IMR-90 (cell line): ENCODE measurements around the gene MEGF6. TPM values are rescaled to one million over a fixed set of nuclear protein-coding genes. Genes with fewer than 3 reads are reported as not detected.

ENCODE experiments used
- ATAC-seq: fragments of 200-7000 bp; cut with Tn5 transposase; 2 replicates; pipeline ENCODE4 v1.9.1; 2020; ENCODE audit warnings: low read depth, mild to moderate bottlenecking, moderate library complexity
- BruUV-seq: library from RNA; stranded (reverse); fragments of 400-500 nt; replicated peaks from 2 replicates; lab custom pipeline; 2021; lab: Mats Ljungman, UMichigan
- CTCF ChIA-PET: fragments of 300-600 bp; formaldehyde crosslinking; extraction: SDS; loops from one replicate; lab custom pipeline; 2021; ENCODE audit warnings: antibody characterized with exemption; lab: Yijun Ruan, JAX
- POLR2A ChIA-PET: fragments of 300-600 bp; sonication (Branson Sonifier 250); formaldehyde crosslinking; loops from one replicate; lab custom pipeline; 2022; ENCODE audit warnings: antibody characterized with exemption; ENCODE audit not compliant: unreplicated experiment; lab: Charles Lee
- DNase-seq: peaks from one replicate; pipeline ENCODE4 v3.0.0; 2013
- H2AFZ ChIP-seq: replicated peaks from 2 replicates; pipeline ENCODE3; 2013; ENCODE audit warnings: low read length, mild to moderate bottlenecking; ENCODE audit not compliant: poor library complexity
- H2AK5ac ChIP-seq: 2 replicates; pipeline ENCODE4 v1.6.1; 2013; ENCODE audit warnings: low read depth, low read length, inconsistent platforms
- H2AK9ac ChIP-seq: replicated peaks from 2 replicates; pipeline ENCODE3; 2013; ENCODE audit warnings: mild to moderate bottlenecking, low read depth, low read length, moderate library complexity; ENCODE audit not compliant: poor library complexity
- H2BK120ac ChIP-seq: 2 replicates; pipeline ENCODE4 v1.6.1; 2013; ENCODE audit warnings: low read depth, low read length, inconsistent platforms
- H2BK15ac ChIP-seq: 3 replicates; pipeline ENCODE4 v1.6.1; 2013; ENCODE audit warnings: low read depth, low read length, inconsistent platforms
- H2BK20ac ChIP-seq: 2 replicates; pipeline ENCODE4 v1.6.1; 2013; ENCODE audit warnings: low read depth, mild to moderate bottlenecking, inconsistent platforms, low read length, moderate library complexity
- H2BK5ac ChIP-seq: 2 replicates; pipeline ENCODE4 v1.6.1; 2013; ENCODE audit warnings: mild to moderate bottlenecking, low read depth, low read length, inconsistent platforms; ENCODE audit not compliant: poor library complexity, severe bottlenecking
- H3K14ac ChIP-seq: replicated peaks from 2 replicates; pipeline ENCODE4 v1.6.1; 2013; ENCODE audit warnings: low read depth, low read length, inconsistent platforms
- H3K18ac ChIP-seq: 2 replicates; pipeline ENCODE4 v1.6.1; 2013; ENCODE audit warnings: low read depth, low read length, control low read depth
- H3K23ac ChIP-seq: 2 replicates; pipeline ENCODE4 v1.6.1; 2013; ENCODE audit warnings: low read depth, low read length, inconsistent platforms
- H3K27ac ChIP-seq: 2 replicates; pipeline ENCODE4 v1.5.1; 2013; ENCODE audit warnings: mild to moderate bottlenecking, control low read depth, low read length; ENCODE audit not compliant: insufficient read depth
- H3K27me3 ChIP-seq: 2 replicates; pipeline ENCODE4 v1.6.1; 2013; ENCODE audit warnings: low read length; ENCODE audit not compliant: control insufficient read depth, insufficient read depth
- H3K36me3 ChIP-seq: 2 replicates; pipeline ENCODE4 v1.6.1; 2013; ENCODE audit warnings: low read length, mixed read lengths; ENCODE audit not compliant: control insufficient read depth, insufficient read depth
- H3K4ac ChIP-seq: 2 replicates; pipeline ENCODE4 v1.6.1; 2013; ENCODE audit warnings: low read depth, low read length, inconsistent platforms
- H3K4me1 ChIP-seq: 2 replicates; pipeline ENCODE4 v1.6.1; 2013; ENCODE audit warnings: low read length, mixed read lengths; ENCODE audit not compliant: control insufficient read depth, insufficient read depth
- H3K4me2 ChIP-seq: 2 replicates; pipeline ENCODE4 v1.6.1; 2013; ENCODE audit warnings: low read depth, mild to moderate bottlenecking, control low read depth, low read length, moderate library complexity
- H3K4me3 ChIP-seq: 2 replicates; pipeline ENCODE4 v1.5.1; 2013; ENCODE audit warnings: low read depth, mild to moderate bottlenecking, control low read depth, low read length, moderate library complexity; ENCODE audit not compliant: insufficient read depth
- H3K56ac ChIP-seq: 2 replicates; pipeline ENCODE4 v1.6.1; 2013; ENCODE audit warnings: low read length, inconsistent platforms; ENCODE audit not compliant: insufficient read depth; ENCODE audit errors: extremely low read depth
- H3K79me1 ChIP-seq, 2 experiments: 2 replicates each; pipeline ENCODE4 v1.6.1; 2013; ENCODE audit warnings: low read length in 2 of 2, inconsistent platforms in 1 of 2, low read depth in 1 of 2
- H3K9ac ChIP-seq: 2 replicates; pipeline ENCODE4 v1.6.1; 2013; ENCODE audit warnings: low read depth, low read length, control low read depth
- H3K9me1 ChIP-seq: 2 replicates; pipeline ENCODE4 v1.6.1; 2013; ENCODE audit warnings: low read length, inconsistent platforms; ENCODE audit not compliant: insufficient read depth
- H3K9me3 ChIP-seq: 2 replicates; pipeline ENCODE4 v1.6.1; 2013; ENCODE audit warnings: low read length; ENCODE audit not compliant: control insufficient read depth, insufficient read depth
- H4K20me1 ChIP-seq: 2 replicates; pipeline ENCODE4 v1.6.1; 2013; ENCODE audit warnings: low read length, inconsistent platforms; ENCODE audit not compliant: insufficient read depth
- H4K5ac ChIP-seq: 2 replicates; pipeline ENCODE4 v1.6.1; 2013; ENCODE audit warnings: mild to moderate bottlenecking, low read depth, low read length, control low read depth
- H4K8ac ChIP-seq, 2 experiments: 2 replicates each; pipeline ENCODE4 v1.6.1; 2013; ENCODE audit warnings: low read depth in 2 of 2, low read length in 2 of 2, control low read depth in 1 of 2, inconsistent platforms in 1 of 2
- H4K91ac ChIP-seq: 2 replicates; pipeline ENCODE4 v1.6.1; 2013; ENCODE audit warnings: low read depth, low read length, inconsistent platforms; ENCODE audit not compliant: insufficient read depth
- BHLHE40 ChIP-seq: fragments of 150-350 bp; IDR thresholded peaks from 2 replicates; pipeline ENCODE4 v1.6.1; 2016; ENCODE audit warnings: mild to moderate bottlenecking, low read depth, low read length
- CEBPB ChIP-seq: IDR thresholded peaks from 2 replicates; pipeline ENCODE4 v1.6.1; 2012; ENCODE audit warnings: low read depth, low read length, improper control_type of control experiment
- CHD1 ChIP-seq: IDR thresholded peaks from 2 replicates; pipeline ENCODE4 v1.6.1; 2012; ENCODE audit warnings: low read depth, low read length, improper control_type of control experiment
- CTCF ChIP-seq: conservative IDR thresholded peaks from 2 replicates; pipeline ENCODE4 v1.5.1; 2012; ENCODE audit warnings: mild to moderate bottlenecking, low read depth, low read length, improper control_type of control experiment
- FOS ChIP-seq: fragments of 150-350 bp; IDR thresholded peaks from 2 replicates; pipeline ENCODE4 v1.6.1; 2016; ENCODE audit warnings: low read depth, low read length
- MAFK ChIP-seq: IDR thresholded peaks from 2 replicates; pipeline ENCODE4 v1.6.1; 2012; ENCODE audit warnings: low read depth, low read length, improper control_type of control experiment
- MAZ ChIP-seq: IDR thresholded peaks from 2 replicates; pipeline ENCODE4 v1.6.1; 2012; ENCODE audit warnings: low read depth, mild to moderate bottlenecking, low read length, improper control_type of control experiment, moderate library complexity, borderline replicate concordance
- MXI1 ChIP-seq: IDR thresholded peaks from 2 replicates; pipeline ENCODE4 v1.6.1; 2012; ENCODE audit warnings: low read depth, mild to moderate bottlenecking, low read length, moderate library complexity, borderline replicate concordance
- NFE2L2 ChIP-seq: fragments of 150-350 bp; IDR thresholded peaks from 2 replicates; pipeline ENCODE4 v1.6.1; 2016; ENCODE audit warnings: low read depth, mild to moderate bottlenecking, low read length
- POLR2A ChIP-seq: IDR thresholded peaks from 2 replicates; pipeline ENCODE4 v1.6.1; 2012; ENCODE audit warnings: mild to moderate bottlenecking, low read depth, low read length
- RAD21 ChIP-seq: IDR thresholded peaks from 2 replicates; pipeline ENCODE4 v1.6.1; 2012; ENCODE audit warnings: low read length, improper control_type of control experiment
- RCOR1 ChIP-seq: IDR thresholded peaks from 2 replicates; pipeline ENCODE4 v1.6.1; 2012; ENCODE audit warnings: mild to moderate bottlenecking, low read length, improper control_type of control experiment; ENCODE audit not compliant: insufficient replicate concordance
- RFX5 ChIP-seq: IDR thresholded peaks from 2 replicates; pipeline ENCODE4 v1.8.0; 2012; ENCODE audit warnings: low read depth, mild to moderate bottlenecking, low read length, moderate library complexity
- SMC3 ChIP-seq: fragments of 150-350 bp; IDR thresholded peaks from 2 replicates; pipeline ENCODE4 v1.6.1; 2016; ENCODE audit warnings: low read depth, mild to moderate bottlenecking, antibody characterized with exemption, low read length, moderate library complexity
- USF2 ChIP-seq: fragments of 150-350 bp; IDR thresholded peaks from 2 replicates; pipeline ENCODE4 v1.6.1; 2017; ENCODE audit warnings: mild to moderate bottlenecking, antibody characterized with exemption, low read length, low read depth
- WGBS, 2 experiments: methylation state at CpG; one replicate each; pipeline versions ENCODE4 v1.1.5 to v1.1.7; 2013; ENCODE audit warnings: missing lambda C conversion rate in 2 of 2; ENCODE audit not compliant: insufficient read length in 1 of 2; ENCODE audit errors: extremely low coverage in 2 of 2; 5-methylcytosine and 5-hydroxymethylcytosine counted together
- dilution Hi-C: fragments of 300-500 bp; cut with HindIII; formaldehyde crosslinking; loops from one replicate; pipeline ENCODE4 v1.14.3; 2018; ENCODE audit warnings: low sequenced_read_pairs; ENCODE audit not compliant: unreplicated experiment
- in situ Hi-C: fragments of 300-500 bp; cut with MboI; formaldehyde crosslinking; loops from 3 replicates; pipeline ENCODE4 v1.14.3; 2019; ENCODE audit warnings: low sequenced_read_pairs, inconsistent platforms, mixed read lengths
- intact Hi-C: fragments of 100-400 bp; cut with micrococcal nuclease; formaldehyde crosslinking; loops from 2 replicates; pipeline ENCODE4 v1.10.0; 2022
- polyA plus RNA-seq, 3 experiments: library from polyadenylated mRNA; depleted of rRNA; stranded (reverse); fragments of >200 nt; gene quantifications; 2 replicates each; pipeline ENCODE4 v1.2.3, GENCODE V29; 2012; ENCODE audit warnings: low replicate concordance in 1 of 3
- total RNA-seq: library from RNA; depleted of rRNA; stranded (reverse); fragments of >200 nt; gene quantifications from 2 replicates; pipeline ENCODE4 v1.2.3, GENCODE V29; 2012
- TF ChIP-seq, protein P1 (sequence below): fragments of 150-350 bp; IDR thresholded peaks from 2 replicates; pipeline ENCODE4 v1.6.1; 2016; ENCODE audit warnings: low read depth, mild to moderate bottlenecking, low read length, moderate library complexity, borderline replicate concordance

Gene MEGF6
- total and polyA plus RNA-seq, 2 of the 4 experiments (the other 2 are of a cell fraction): 0.72 to 4.1 TPM

GRCh38 chr1:3638027-3638426, 26.7 kb upstream of the MEGF6 start:
- no peak overlapping the region for H3K4me2 ChIP-seq
- H3K14ac ChIP-seq: no peak overlapping the region
- in situ Hi-C loops (no loop called here), intact Hi-C loops (no loop called here), dilution Hi-C loops (no loop called here)
- H3K27me3 ChIP-seq: no peaks in the 10 kb centered on the region
- H4K5ac ChIP-seq: no peak overlapping the region
- 0 out of 2 replicates have a peak, but pooled peaks cover 2% of the 10 kb centered on the region for H3K9me1 ChIP-seq
- H4K8ac ChIP-seq: no peak overlapping the region
- H3K36me3 ChIP-seq: peaks cover 53% of the 10 kb centered on the region
- H2AK9ac ChIP-seq: no peak overlapping the region
- no peak overlapping the region for H2AK5ac ChIP-seq
- no peak overlapping the region for H2BK15ac ChIP-seq
- H2BK120ac ChIP-seq: no peak overlapping the region
- H4K91ac ChIP-seq: no peak overlapping the region
- H2BK20ac ChIP-seq: no peak overlapping the region
- CTCF ChIA-PET: no interaction called here
- ATAC-seq: no peak
- H3K9ac ChIP-seq: no peak overlapping the region
- peaks cover 0 to 5% of the 10 kb centered on the region in 2 experiments; a peak in 1 of 4 replicates for H3K79me1 ChIP-seq
- no peak overlapping the region for H3K18ac ChIP-seq
- H4K20me1 ChIP-seq: no peaks in the 10 kb centered on the region
- H3K9me3 ChIP-seq: no peaks in the 10 kb centered on the region
- H2BK5ac ChIP-seq: no peak overlapping the region
- no TSS peak for BruUV-seq
- no peak overlapping the region for H3K4ac ChIP-seq
- H3K23ac ChIP-seq: no peak overlapping the region
- H2AFZ ChIP-seq: no peak overlapping the region
- no peaks in the 10 kb centered on the region for H3K4me1 ChIP-seq
- no peak overlapping the region for H3K27ac ChIP-seq
- H3K4me3 ChIP-seq: no peak overlapping the region
- POLR2A ChIA-PET: no interaction called here
- no peak overlapping the region for H3K56ac ChIP-seq
- TF ChIP-seq, protein P1, sequence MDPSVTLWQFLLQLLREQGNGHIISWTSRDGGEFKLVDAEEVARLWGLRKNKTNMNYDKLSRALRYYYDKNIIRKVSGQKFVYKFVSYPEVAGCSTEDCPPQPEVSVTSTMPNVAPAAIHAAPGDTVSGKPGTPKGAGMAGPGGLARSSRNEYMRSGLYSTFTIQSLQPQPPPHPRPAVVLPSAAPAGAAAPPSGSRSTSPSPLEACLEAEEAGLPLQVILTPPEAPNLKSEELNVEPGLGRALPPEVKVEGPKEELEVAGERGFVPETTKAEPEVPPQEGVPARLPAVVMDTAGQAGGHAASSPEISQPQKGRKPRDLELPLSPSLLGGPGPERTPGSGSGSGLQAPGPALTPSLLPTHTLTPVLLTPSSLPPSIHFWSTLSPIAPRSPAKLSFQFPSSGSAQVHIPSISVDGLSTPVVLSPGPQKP: no peak
- TF ChIP-seq FOS: no peak
- no peak for TF ChIP-seq POLR2A
- TF ChIP-seq RFX5: no peak
- no peak for TF ChIP-seq CEBPB
- TF ChIP-seq MAZ: no peak
- no peak for TF ChIP-seq RCOR1
- no peak for TF ChIP-seq MXI1
- TF ChIP-seq RAD21: no peak
- TF ChIP-seq SMC3: no peak
- no peak for TF ChIP-seq MAFK
- TF ChIP-seq CTCF: no peak
- no peak for TF ChIP-seq CHD1
- TF ChIP-seq USF2: no peak
- no peak for TF ChIP-seq BHLHE40
- no peak for TF ChIP-seq NFE2L2
- DNase-seq: no peak
- 89% methylated on average over 3 of the region's 12 CpGs; no CpG with 5 or more reads in 1 of the 2 experiments for WGBS, 2 experiments
